ENCODE data around the gene MVD. TPM values are rescaled to one million over a fixed set of nuclear protein-coding genes. Genes with fewer than 3 reads are reported as not detected.
A peak's percentile ranks its signal among the peaks of the same experiment; 100 is the strongest.

Gene MVD
- total and polyA plus RNA-seq, 8 donors = 24.3 to 154 (median 36.3) TPM

GRCh38 chr16:88617268-88618031, 45.4 kb downstream of the MVD start:
- Histone ChIP-seq H3K9me3 (no peaks in the 10 kb centered on the region), H3K4me1 (peaks cover 6 to 22% of the 10 kb centered on the region in 2 donors), H3K4me3 (no peak overlapping the region), H3K36me3 (peaks cover 0 to 77% of the 10 kb centered on the region in 2 donors), H3K27ac (no peak overlapping the region), H3K27me3 (no peaks in the 10 kb centered on the region)
- ATAC-seq = no peak
- TF ChIP-seq, protein P1, sequence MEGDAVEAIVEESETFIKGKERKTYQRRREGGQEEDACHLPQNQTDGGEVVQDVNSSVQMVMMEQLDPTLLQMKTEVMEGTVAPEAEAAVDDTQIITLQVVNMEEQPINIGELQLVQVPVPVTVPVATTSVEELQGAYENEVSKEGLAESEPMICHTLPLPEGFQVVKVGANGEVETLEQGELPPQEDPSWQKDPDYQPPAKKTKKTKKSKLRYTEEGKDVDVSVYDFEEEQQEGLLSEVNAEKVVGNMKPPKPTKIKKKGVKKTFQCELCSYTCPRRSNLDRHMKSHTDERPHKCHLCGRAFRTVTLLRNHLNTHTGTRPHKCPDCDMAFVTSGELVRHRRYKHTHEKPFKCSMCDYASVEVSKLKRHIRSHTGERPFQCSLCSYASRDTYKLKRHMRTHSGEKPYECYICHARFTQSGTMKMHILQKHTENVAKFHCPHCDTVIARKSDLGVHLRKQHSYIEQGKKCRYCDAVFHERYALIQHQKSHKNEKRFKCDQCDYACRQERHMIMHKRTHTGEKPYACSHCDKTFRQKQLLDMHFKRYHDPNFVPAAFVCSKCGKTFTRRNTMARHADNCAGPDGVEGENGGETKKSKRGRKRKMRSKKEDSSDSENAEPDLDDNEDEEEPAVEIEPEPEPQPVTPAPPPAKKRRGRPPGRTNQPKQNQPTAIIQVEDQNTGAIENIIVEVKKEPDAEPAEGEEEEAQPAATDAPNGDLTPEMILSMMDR (IDR thresholded peaks at IDR 0.05) = no peak
- intact Hi-C loops (cut with DNase I) = no loop called here
- DNase-seq = no peak

DNA sequence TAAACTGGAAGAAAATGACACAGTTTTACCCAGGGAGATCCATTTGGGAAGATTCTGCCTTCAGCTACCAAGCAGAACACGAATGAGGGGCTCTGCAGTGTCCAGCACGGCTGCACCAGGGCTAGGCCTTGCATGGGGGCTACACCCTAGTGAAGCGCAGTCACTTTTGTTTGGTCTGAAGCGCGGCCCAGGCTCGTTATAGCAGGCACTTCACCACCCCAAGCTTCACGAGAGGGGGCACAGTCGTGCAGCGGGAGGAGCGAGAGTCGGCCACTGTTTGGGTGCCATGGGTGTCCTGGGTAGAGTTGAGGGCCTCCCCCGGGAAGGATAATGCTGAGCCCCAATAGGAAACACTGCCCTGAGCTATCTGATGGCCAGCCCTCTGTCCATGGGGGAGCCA, 46.2 kb downstream of the MVD start:
- intact Hi-C loops (cut with DNase I) = no loop called here
- Histone ChIP-seq H3K9me3 (no peaks in the 10 kb centered on the region), H3K4me1 (peaks cover 6 to 22% of the 10 kb centered on the region in 2 donors), H3K36me3 (peaks cover 0 to 76% of the 10 kb centered on the region in 2 donors), H3K27me3 (no peaks in the 10 kb centered on the region), H3K4me3 (no peak overlapping the region), H3K27ac (no peak overlapping the region)
- peak in 1 of 4 donors; percentile 61 for DNase-seq
- peak; percentile 3 for ATAC-seq
- TF ChIP-seq, protein P1 (IDR thresholded peaks at IDR 0.05) = no peak

DNA sequence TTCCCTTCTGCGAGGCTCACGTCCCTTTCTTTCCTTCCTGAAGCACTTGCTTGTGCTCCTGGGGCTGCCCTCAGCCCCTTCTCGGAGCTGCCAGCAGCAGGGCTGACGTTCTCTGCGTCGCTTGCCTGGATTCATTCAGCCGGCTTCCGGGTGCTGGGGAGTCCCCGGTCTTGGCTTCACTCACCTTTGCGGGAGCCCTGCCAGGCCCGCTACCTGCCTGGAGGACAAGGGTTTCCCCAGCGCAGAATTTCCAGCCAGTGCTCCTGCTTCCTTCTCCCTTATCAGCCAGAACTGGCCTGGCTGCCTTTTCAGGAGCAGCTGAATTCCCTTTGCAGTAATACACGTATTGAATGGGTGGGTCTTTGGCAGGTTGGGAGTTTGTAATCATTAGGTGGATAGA, 46.6 kb downstream of the MVD start:
- DNase-seq = peak; percentile 26 to 92 (median 82)
- Histone ChIP-seq H3K9me3 (no peaks in the 10 kb centered on the region), H3K27me3 (no peaks in the 10 kb centered on the region), H3K27ac (no peak overlapping the region), H3K36me3 (peaks cover 0 to 78% of the 10 kb centered on the region in 2 donors), H3K4me3 (no peak overlapping the region), H3K4me1 (peaks cover 6 to 22% of the 10 kb centered on the region in 2 donors)
- TF ChIP-seq, protein P1 (IDR thresholded peaks at IDR 0.05) = no peak
- peak; percentile 92 for ATAC-seq
- intact Hi-C loops (cut with DNase I) = no loop called here

GRCh38 chr16:88614818-88615580, 47.9 kb downstream of the MVD start:
- peaks cover 0 to 91% of the 10 kb centered on the region in 2 donors for H3K36me3 ChIP-seq
- no peaks in the 10 kb centered on the region for H3K9me3 ChIP-seq
- DNase-seq = peak in 1 of 4 donors; percentile 65
- TF ChIP-seq, protein P1 (IDR thresholded peaks at IDR 0.05) = no peak
- intact Hi-C loops (cut with DNase I) = no loop called here
- H3K4me1 ChIP-seq = peaks cover 6 to 22% of the 10 kb centered on the region in 2 donors
- H3K27me3 ChIP-seq = no peaks in the 10 kb centered on the region
- H3K4me3 ChIP-seq = no peak overlapping the region
- H3K27ac ChIP-seq = no peak overlapping the region
- no peak for ATAC-seq

Measured in left lung (tissue), 10 donors.